A549 treated with Hydrocortisone at 1 μM for 4 hours (cell line): ENCODE measurements around the gene BTBD6. TPM values are rescaled to one million over a fixed set of nuclear protein-coding genes. Genes with fewer than 3 reads are reported as not detected.

ENCODE experiments used
- total RNA-seq: library from RNA; stranded (reverse); fragments of 200-300 nt; extraction: Qiagen RNA extraction; gene quantifications from 5 replicates; pipeline ENCODE4 v1.2.3, GENCODE V29; 2022

BTBD6 gene
- 34.7 to 45.9 TPM (median 41.4 TPM) in 5 replicates for total RNA-seq

GRCh38 chr14:105248368-105249181 lies at the start of gene BTBD6:
Gene BTBD6, plus strand, starts transcription at chr14:105248533. Its CDS starts 179 bp downstream, at chr14:105248712.

Other genes with a start within 250 kb of the BTBD6 start
- gene CDCA4, start 227.4 kb upstream of the BTBD6 start, total RNA-seq, result 44.5 to 51.7 TPM (median 46.7 TPM) in 5 replicates
- 0.49 to 0.64 TPM (median 0.51 TPM) in 5 replicates for gene GPR132, start 183.1 kb upstream of the BTBD6 start, total RNA-seq
- gene JAG2, start 79.8 kb upstream of the BTBD6 start, total RNA-seq, result 20.6 to 25.9 TPM (median 24.0 TPM) in 5 replicates
- 21.0 to 46.0 TPM (median 40.7 TPM) in 5 replicates for gene NUDT14, start 67.2 kb upstream of the BTBD6 start, total RNA-seq
- gene BRF1, start 52.5 kb downstream of the BTBD6 start, total RNA-seq, result 24.9 to 27.6 TPM (median 26.4 TPM) in 5 replicates
- 22.7 to 28.3 TPM (median 24.5 TPM) in 5 replicates for gene PACS2, start 66.2 kb downstream of the BTBD6 start, total RNA-seq
- gene TEX22, start 150.0 kb downstream of the BTBD6 start, total RNA-seq, result 0.32 to 0.84 TPM (median 0.36 TPM) in 5 replicates
- 63.5 to 81.3 TPM (median 77.4 TPM) in 5 replicates for gene MTA1, start 171.3 kb downstream of the BTBD6 start, total RNA-seq
- gene CRIP2, start 226.3 kb downstream of the BTBD6 start, total RNA-seq, result 116 to 208 TPM (median 198 TPM) in 5 replicates
- gene CRIP1, start 238.4 kb downstream of the BTBD6 start, total RNA-seq, result 1,531 to 1,939 TPM (median 1,820 TPM) in 5 replicates
- 33.2 to 45.8 TPM (median 44.2 TPM) in 5 replicates for gene TEDC1, start 242.7 kb downstream of the BTBD6 start, total RNA-seq